ENCODE measurements around the gene RAB3GAP1. TPM values are rescaled to one million over a fixed set of nuclear protein-coding genes. Genes with fewer than 3 reads are reported as not detected.

Gene RAB3GAP1
- total and polyA plus RNA-seq, 12 donors, result 17.5 to 64.2 (median 50.9) TPM

DNA sequence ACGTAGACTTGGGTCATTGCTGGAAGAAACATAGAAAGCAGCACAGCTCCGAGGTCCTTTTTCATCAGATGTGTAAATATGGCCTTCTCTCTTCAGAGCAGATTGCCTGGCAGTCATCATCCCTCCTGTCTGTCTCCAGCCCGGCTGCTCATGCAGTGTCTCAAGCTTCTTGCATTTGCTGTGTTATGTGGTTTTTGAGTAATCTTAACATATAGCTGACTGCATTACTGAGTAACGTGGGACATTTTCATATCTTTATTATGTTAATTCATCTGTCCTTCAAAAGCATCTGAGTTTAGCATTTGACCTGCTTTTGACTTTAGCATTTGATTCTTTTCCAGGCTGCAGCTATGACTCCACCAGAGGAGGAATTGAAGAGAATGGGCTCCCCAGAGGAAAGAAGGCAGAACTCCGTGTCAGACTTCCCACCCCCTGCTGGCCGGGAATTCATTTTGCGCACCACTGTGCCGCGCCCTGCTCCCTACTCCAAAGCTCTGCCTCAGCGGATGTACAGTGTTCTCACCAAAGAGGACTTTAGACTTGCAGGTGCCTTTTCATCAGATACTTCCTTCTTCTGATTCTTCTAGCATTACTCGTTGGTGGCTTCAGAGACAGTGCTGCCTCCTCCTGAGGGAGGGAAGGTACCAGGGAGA lies 116.2 kb downstream of the RAB3GAP1 start:
- Histone ChIP-seq H3K4me1 (no peaks in the 10 kb centered on the region), H3K4me3 (no peak overlapping the region), H3K36me3 (peaks cover 0 to 100% (median 64%) of the 10 kb centered on the region in 9 donors), H3K27me3 (no peaks in the 10 kb centered on the region), H3K27ac (no peak overlapping the region), H3K9me3 (no peaks in the 10 kb centered on the region)
- DNase-seq, result no peak
- WGBS, 2 donors, result 87% methylated on average over 11 of the region's 11 CpGs
- TF ChIP-seq, protein P1, sequence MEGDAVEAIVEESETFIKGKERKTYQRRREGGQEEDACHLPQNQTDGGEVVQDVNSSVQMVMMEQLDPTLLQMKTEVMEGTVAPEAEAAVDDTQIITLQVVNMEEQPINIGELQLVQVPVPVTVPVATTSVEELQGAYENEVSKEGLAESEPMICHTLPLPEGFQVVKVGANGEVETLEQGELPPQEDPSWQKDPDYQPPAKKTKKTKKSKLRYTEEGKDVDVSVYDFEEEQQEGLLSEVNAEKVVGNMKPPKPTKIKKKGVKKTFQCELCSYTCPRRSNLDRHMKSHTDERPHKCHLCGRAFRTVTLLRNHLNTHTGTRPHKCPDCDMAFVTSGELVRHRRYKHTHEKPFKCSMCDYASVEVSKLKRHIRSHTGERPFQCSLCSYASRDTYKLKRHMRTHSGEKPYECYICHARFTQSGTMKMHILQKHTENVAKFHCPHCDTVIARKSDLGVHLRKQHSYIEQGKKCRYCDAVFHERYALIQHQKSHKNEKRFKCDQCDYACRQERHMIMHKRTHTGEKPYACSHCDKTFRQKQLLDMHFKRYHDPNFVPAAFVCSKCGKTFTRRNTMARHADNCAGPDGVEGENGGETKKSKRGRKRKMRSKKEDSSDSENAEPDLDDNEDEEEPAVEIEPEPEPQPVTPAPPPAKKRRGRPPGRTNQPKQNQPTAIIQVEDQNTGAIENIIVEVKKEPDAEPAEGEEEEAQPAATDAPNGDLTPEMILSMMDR (IDR thresholded peaks at IDR 0.05), result no peak
- no peak for ATAC-seq
- intact Hi-C loops (cut with DNase I), result no loop called here

DNA sequence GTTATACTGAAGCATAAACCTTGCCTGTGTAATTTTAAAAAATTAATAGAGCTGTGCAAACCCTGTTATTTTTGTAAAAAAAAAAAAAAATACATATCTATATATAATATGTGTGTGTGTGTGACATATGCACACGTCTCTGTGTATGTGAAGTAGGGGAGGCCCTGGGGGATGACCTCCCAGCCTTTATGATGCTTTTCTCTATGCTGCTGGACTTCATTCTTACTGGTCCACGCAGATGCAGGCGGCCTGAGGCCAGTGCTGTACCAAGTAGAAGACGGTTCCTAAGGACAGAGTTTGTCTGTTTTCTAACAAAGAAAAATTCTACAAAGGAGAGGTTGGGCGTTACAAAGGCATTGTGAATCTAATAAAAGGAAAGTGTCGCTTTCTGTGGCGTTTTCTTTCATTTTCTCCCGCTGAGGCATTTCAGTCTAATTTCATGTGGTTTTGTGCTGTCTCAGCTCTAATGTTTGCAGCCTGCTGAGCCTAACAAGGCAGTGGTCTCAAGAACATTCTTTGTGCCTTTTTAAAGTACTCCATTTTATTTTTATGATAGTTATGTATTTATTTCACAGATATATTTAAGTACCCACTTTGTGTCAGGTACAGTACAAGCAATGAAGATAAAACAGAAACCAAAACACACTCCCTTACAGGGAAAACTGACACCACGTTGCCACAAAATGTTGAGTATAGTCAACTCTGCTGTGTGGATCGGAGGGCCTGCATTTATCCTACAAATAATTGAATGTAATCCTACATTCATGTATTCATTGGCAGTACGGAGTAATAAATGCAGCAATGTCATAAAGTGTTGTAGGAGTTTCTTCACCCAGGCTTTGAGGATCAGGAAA lies 118.0 kb downstream of the RAB3GAP1 start:
- Histone ChIP-seq H3K4me1 (no peaks in the 10 kb centered on the region), H3K27ac (no peak overlapping the region), H3K36me3 (peaks cover 0 to 99% (median 52%) of the 10 kb centered on the region in 9 donors), H3K9me3 (no peaks in the 10 kb centered on the region), H3K27me3 (no peaks in the 10 kb centered on the region), H3K4me3 (no peak overlapping the region)
- intact Hi-C loops (cut with DNase I), result loop anchor here in 1 of 10 donors (5.0 kb wide), 1 partner anchor 48 kb away; no protein-coding TSS in a partner anchor
- DNase-seq (no peak), ATAC-seq (no peak)
- TF ChIP-seq, protein P1 (IDR thresholded peaks at IDR 0.05), result no peak
- 94 to 95% methylated on average over 11 of the region's 11 CpGs for WGBS, 2 donors

DNA sequence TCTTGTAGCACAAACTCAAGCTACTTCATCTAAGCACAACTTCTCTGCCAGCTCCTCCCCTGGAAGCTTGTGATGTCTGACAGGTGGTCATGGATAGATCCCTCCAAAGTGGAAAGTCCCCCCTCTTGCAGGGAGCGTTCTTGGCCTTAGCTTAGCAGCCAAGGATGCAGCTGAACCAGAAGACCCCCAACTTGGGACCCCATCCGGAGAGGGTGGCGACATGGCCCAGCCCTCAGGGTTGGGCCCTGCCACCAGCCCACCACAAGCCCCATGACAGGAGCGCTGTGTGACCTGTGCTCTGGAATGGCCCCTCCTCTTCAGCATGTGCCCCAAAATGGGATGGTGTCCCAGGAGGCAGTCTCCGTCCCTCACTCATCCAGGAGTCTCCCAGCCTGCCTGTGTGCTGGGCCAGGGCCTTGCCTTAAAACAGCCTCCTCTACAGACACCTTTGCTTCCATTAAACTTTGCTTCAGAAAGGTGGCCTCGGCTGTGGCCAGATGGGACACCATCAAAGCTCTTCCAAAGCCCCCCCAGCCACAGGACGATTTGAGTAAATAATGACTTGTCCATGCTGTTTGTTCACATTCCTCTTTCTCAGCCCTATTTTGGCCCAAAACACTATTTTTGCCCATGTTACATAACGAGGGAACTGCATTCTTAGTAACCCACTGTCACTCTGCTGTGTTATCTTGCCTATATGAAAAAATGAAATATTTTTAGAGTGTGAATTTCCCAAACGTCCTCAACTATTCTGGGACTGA lies 122.1 kb downstream of the RAB3GAP1 start:
- Histone ChIP-seq H3K4me1 (no peaks in the 10 kb centered on the region), H3K27ac (no peak overlapping the region), H3K9me3 (peaks cover 0 to 12% (median 0%) of the 10 kb centered on the region in 11 donors), H3K27me3 (no peaks in the 10 kb centered on the region), H3K4me3 (no peak overlapping the region), H3K36me3 (peaks cover 0 to 81% (median 34%) of the 10 kb centered on the region in 9 donors)
- intact Hi-C loops (cut with DNase I), result loop anchor here in 1 of 10 donors (5.0 kb wide), 1 partner anchor 52 kb away; no protein-coding TSS in a partner anchor
- TF ChIP-seq, protein P1 (IDR thresholded peaks at IDR 0.05), result no peak
- peak in 1 of 8 donors; percentile 22 for ATAC-seq
- no peak for DNase-seq
- 86 to 87% methylated on average over 9 of the region's 9 CpGs for WGBS, 2 donors

- TF ChIP-seq, protein P1 (IDR thresholded peaks at IDR 0.05), result no peak
- Histone ChIP-seq H3K27me3 (no peaks in the 10 kb centered on the region), H3K36me3 (peaks cover 0 to 75% (median 28%) of the 10 kb centered on the region in 9 donors), H3K4me3 (no peak overlapping the region), H3K4me1 (no peaks in the 10 kb centered on the region), H3K27ac (no peak overlapping the region), H3K9me3 (peaks cover 0 to 12% (median 0%) of the 10 kb centered on the region in 11 donors)
- intact Hi-C loops (cut with DNase I), result loop anchor here in 1 of 10 donors (5.0 kb wide), 1 partner anchor 52 kb away; no protein-coding TSS in a partner anchor
- ATAC-seq (peak in 1 of 8 donors; percentile 46), DNase-seq (no peak)
- WGBS, 2 donors, result 96 to 97% methylated on average over 6 of the region's 6 CpGs
Observed at GRCh38 chr2:135174810-135175093, 122.7 kb downstream of the RAB3GAP1 start.

All from heart right ventricle (tissue), 16 donors.